ENCODE data around the gene PLA2R1.

DNA sequence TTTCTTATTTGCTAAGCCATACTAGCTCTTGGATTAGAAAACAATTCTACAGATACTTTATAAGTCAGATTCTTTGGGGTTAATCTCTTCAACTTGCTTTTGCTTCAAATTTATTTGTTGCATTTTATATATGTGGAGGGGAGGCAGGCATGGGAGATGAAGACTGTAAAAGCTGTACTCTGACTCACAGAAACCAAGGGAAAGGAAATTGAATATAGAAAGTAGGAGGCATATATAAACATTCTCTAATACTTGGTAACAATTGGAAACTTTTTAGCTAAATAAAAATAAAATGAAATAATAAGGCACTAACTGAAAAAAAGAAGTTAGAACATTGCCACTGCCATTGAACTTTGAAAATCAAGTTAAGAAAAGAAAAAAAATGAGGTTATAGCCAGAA is 21.3 kb downstream of the PLA2R1 start:
- TF ChIP-seq, protein P1, sequence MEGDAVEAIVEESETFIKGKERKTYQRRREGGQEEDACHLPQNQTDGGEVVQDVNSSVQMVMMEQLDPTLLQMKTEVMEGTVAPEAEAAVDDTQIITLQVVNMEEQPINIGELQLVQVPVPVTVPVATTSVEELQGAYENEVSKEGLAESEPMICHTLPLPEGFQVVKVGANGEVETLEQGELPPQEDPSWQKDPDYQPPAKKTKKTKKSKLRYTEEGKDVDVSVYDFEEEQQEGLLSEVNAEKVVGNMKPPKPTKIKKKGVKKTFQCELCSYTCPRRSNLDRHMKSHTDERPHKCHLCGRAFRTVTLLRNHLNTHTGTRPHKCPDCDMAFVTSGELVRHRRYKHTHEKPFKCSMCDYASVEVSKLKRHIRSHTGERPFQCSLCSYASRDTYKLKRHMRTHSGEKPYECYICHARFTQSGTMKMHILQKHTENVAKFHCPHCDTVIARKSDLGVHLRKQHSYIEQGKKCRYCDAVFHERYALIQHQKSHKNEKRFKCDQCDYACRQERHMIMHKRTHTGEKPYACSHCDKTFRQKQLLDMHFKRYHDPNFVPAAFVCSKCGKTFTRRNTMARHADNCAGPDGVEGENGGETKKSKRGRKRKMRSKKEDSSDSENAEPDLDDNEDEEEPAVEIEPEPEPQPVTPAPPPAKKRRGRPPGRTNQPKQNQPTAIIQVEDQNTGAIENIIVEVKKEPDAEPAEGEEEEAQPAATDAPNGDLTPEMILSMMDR (conservative IDR thresholded peaks at IDR 0.05; ENCODE audit: low read depth, low read length): no peak
- no peak for TF ChIP-seq EZH2 (IDR thresholded peaks at IDR 0.05; ENCODE audit: borderline replicate concordance, low read depth, low read length, poor library complexity, severe bottlenecking)
